Suprapubic skin (tissue), 4 donors: ENCODE measurements around the gene SOST. TPM values are rescaled to one million over a fixed set of nuclear protein-coding genes. Genes with fewer than 3 reads are reported as not detected.

Experiments used
- DNase-seq, 2 donors: peaks; one replicate each; pipeline ENCODE4 v3.0.0-alpha.2; 2019; ENCODE audit warnings: low spot score in 2 of 2
- H3K27ac ChIP-seq: fragments of 200-600 bp; sonication (generic); one replicate; pipeline ENCODE4 v1.5.1; 2019
- H3K27me3 ChIP-seq: fragments of 200-600 bp; sonication (generic); one replicate; pipeline ENCODE4 v1.5.1; 2019
- H3K36me3 ChIP-seq: fragments of 200-600 bp; sonication (generic); one replicate; pipeline ENCODE4 v1.5.1; 2019
- H3K4me1 ChIP-seq: fragments of 200-600 bp; sonication (generic); one replicate; pipeline ENCODE4 v1.5.1; 2019
- H3K4me3 ChIP-seq: fragments of 200-600 bp; sonication (generic); one replicate; pipeline ENCODE4 v1.5.1; 2019; ENCODE audit warnings: mild to moderate bottlenecking
- H3K9me3 ChIP-seq: fragments of 200-600 bp; sonication (generic); one replicate; pipeline ENCODE4 v1.5.1; 2019
- CTCF ChIP-seq, 2 donors: fragments of 200-600 bp in 1 of 2; fragments of 450-650 bp in 1 of 2; sonication (generic) in 1 of 2; IDR thresholded peaks; one replicate each; pipeline ENCODE4 v1.5.1; 2016 to 2019; ENCODE audit warnings: antibody characterized with exemption in 2 of 2, mild to moderate bottlenecking in 1 of 2, moderate library complexity in 1 of 2
- EP300 ChIP-seq: sonication (generic); formaldehyde crosslinking; IDR thresholded peaks from one replicate; pipeline ENCODE4 v1.6.1; 2017; ENCODE audit warnings: antibody characterized with exemption
- POLR2A ChIP-seq, 2 donors: fragments of 450-650 bp; IDR thresholded peaks; one replicate each; pipeline ENCODE4 v1.6.1; 2017; ENCODE audit warnings: antibody characterized with exemption in 2 of 2, mild to moderate bottlenecking in 2 of 2, moderate library complexity in 2 of 2
- POLR2AphosphoS5 ChIP-seq, 3 donors: sonication (generic); formaldehyde crosslinking; IDR thresholded peaks; one replicate each; pipeline ENCODE4 v1.6.1; 2017; ENCODE audit warnings: antibody characterized with exemption in 3 of 3
- WGBS: methylation state at CpG from one replicate; pipeline ENCODE4 v1.1.5; 2018; 5-methylcytosine and 5-hydroxymethylcytosine counted together
- total RNA-seq, 4 donors: library from RNA; depleted of rRNA; stranded (reverse); fragments of >200 nt; gene quantifications; one replicate each; pipeline ENCODE4 v1.1.0, GENCODE V29; 2016

Gene SOST
- total RNA-seq, 4 donors from 2014 or later = not detected

- Histone ChIP-seq H3K9me3 (no peaks in the 10 kb centered on the region), H3K4me1 (peaks cover 23% of the 10 kb centered on the region), H3K27me3 (peaks cover 5% of the 10 kb centered on the region), H3K27ac (no peak overlapping the region), H3K4me3 (no peak overlapping the region), H3K36me3 (no peaks in the 10 kb centered on the region)
- 47% methylated on average over 6 of the region's 6 CpGs for WGBS
- no peak for TF ChIP-seq CTCF (IDR thresholded peaks at IDR 0.05)
- TF ChIP-seq POLR2AphosphoS5 (IDR thresholded peaks at IDR 0.05) = no peak
- TF ChIP-seq EP300 = no peak
- no peak for TF ChIP-seq POLR2A (IDR thresholded peaks at IDR 0.05)
- DNase-seq = no peak
These were observed 13.1 kb downstream of the SOST start for GRCh38 chr17:43745541-43745940.

- 79% methylated on average over 5 of the region's 5 CpGs for WGBS
- H3K36me3 ChIP-seq = no peaks in the 10 kb centered on the region
- H3K27ac ChIP-seq = no peak overlapping the region
- no peak for DNase-seq
- TF ChIP-seq EP300 = no peak
- TF ChIP-seq POLR2A (IDR thresholded peaks at IDR 0.05) = no peak
- TF ChIP-seq CTCF (IDR thresholded peaks at IDR 0.05) = no peak
- no peak for TF ChIP-seq POLR2AphosphoS5 (IDR thresholded peaks at IDR 0.05)
- peaks cover 11% of the 10 kb centered on the region for H3K4me1 ChIP-seq
- peaks cover 5% of the 10 kb centered on the region for H3K27me3 ChIP-seq
- no peaks in the 10 kb centered on the region for H3K9me3 ChIP-seq
- no peak overlapping the region for H3K4me3 ChIP-seq
These were observed 17.0 kb downstream of the SOST start for GRCh38 chr17:43741636-43742035.

- H3K4me1 ChIP-seq = peaks cover 7% of the 10 kb centered on the region
- H3K36me3 ChIP-seq = no peaks in the 10 kb centered on the region
- H3K4me3 ChIP-seq = no peak overlapping the region
- TF ChIP-seq EP300 (no peak), CTCF (IDR thresholded peaks at IDR 0.05) (no peak), POLR2A (IDR thresholded peaks at IDR 0.05) (no peak), POLR2AphosphoS5 (IDR thresholded peaks at IDR 0.05) (no peak)
- DNase-seq = no peak
- no peaks in the 10 kb centered on the region for H3K9me3 ChIP-seq
- H3K27ac ChIP-seq = no peak overlapping the region
- WGBS = 94% methylated on average over 4 of the region's 4 CpGs
- peaks cover 5% of the 10 kb centered on the region for H3K27me3 ChIP-seq
These were observed 18.1 kb downstream of the SOST start for GRCh38 chr17:43740541-43740940.

GRCh38 chr17:43737722-43738121 is 20.9 kb downstream of the SOST start:
- TF ChIP-seq POLR2AphosphoS5 (IDR thresholded peaks at IDR 0.05) = no peak
- no peak for TF ChIP-seq CTCF (IDR thresholded peaks at IDR 0.05)
- TF ChIP-seq POLR2A (IDR thresholded peaks at IDR 0.05) = no peak
- TF ChIP-seq EP300 = no peak
- Histone ChIP-seq H3K36me3 (no peaks in the 10 kb centered on the region), H3K27ac (no peak overlapping the region), H3K27me3 (no peaks in the 10 kb centered on the region), H3K4me1 (peaks cover 7% of the 10 kb centered on the region), H3K4me3 (no peak overlapping the region), H3K9me3 (no peaks in the 10 kb centered on the region)
- DNase-seq = no peak
- WGBS = 83% methylated on average over 2 of the region's 2 CpGs

- TF ChIP-seq CTCF (IDR thresholded peaks at IDR 0.05) (no peak), EP300 (no peak), POLR2A (IDR thresholded peaks at IDR 0.05) (no peak), POLR2AphosphoS5 (IDR thresholded peaks at IDR 0.05) (no peak)
- no peak for DNase-seq
- 94% methylated on average over 2 of the region's 2 CpGs for WGBS
- Histone ChIP-seq H3K27me3 (no peaks in the 10 kb centered on the region), H3K4me3 (no peak overlapping the region), H3K36me3 (no peaks in the 10 kb centered on the region), H3K9me3 (no peaks in the 10 kb centered on the region), H3K27ac (no peak overlapping the region), H3K4me1 (peaks cover 7% of the 10 kb centered on the region)
These were observed 22.2 kb downstream of the SOST start for GRCh38 chr17:43736389-43736788.
